Measurements from ENCODE around the gene EIF3C.
"Not testable (repeated sequence)": the region's sequence is repeated elsewhere in the genome, so short reads cannot be mapped to it uniquely, and the experiment has no call there.

- TF ChIP-seq BACH1 (IDR thresholded peaks at IDR 0.05; ENCODE audit: low read length); POLR2A (IDR thresholded peaks at IDR 0.05; ENCODE audit: control extremely low read depth in 1 of 2, low read depth in 2 of 2, low read length in 2 of 2): not testable (repeated sequence)
Measured at GRCh38 chr16:28732455-28733124, 21.3 kb downstream of the EIF3C start.
